ENCODE measurements around the gene TMEM217.

Gene TMEM217

GRCh38 chr6:37170273-37171200, 87.4 kb downstream of the TMEM217 start (continued):
- TF ChIP-seq ZNF677 (tag by site-specific recombination; IDR thresholded peaks at IDR 0.05) (0 out of 2 replicates have a peak, but pooled peaks have one; percentile 29), ZNF398 (tag by site-specific recombination; IDR thresholded peaks at IDR 0.05) (no peak), HIC1 (tag by site-specific recombination; IDR thresholded peaks at IDR 0.05) (no peak), ZNF670 (tag by site-specific recombination; IDR thresholded peaks at IDR 0.05; ENCODE audit: low read depth) (no peak), INSM2 (tag by site-specific recombination; IDR thresholded peaks at IDR 0.05) (no peak), SETDB1 (IDR thresholded peaks at IDR 0.05; ENCODE audit: insufficient read length, low read length) (no peak), ZBTB8A (tag by site-specific recombination; IDR thresholded peaks at IDR 0.05) (peak; percentile 99), ZNF830 (tag by site-specific recombination; IDR thresholded peaks at IDR 0.05; ENCODE audit: low read depth) (no peak), SCRT2 (tag by site-specific recombination; IDR thresholded peaks at IDR 0.05) (no peak), ZNF600 (tag by site-specific recombination; IDR thresholded peaks at IDR 0.05) (peak; percentile 38), ZNF248 (tag by site-specific recombination; IDR thresholded peaks at IDR 0.05) (no peak), PRDM10 (tag by site-specific recombination; IDR thresholded peaks at IDR 0.05) (no peak), PBX3 (CRISPR knock-in tag; IDR thresholded peaks at IDR 0.05) (0 out of 2 replicates have a peak, but pooled peaks have one; percentile 63), ZNF174 (tag by site-specific recombination; IDR thresholded peaks at IDR 0.05) (no peak), ZNF391 (tag by site-specific recombination; IDR thresholded peaks at IDR 0.05; ENCODE audit: borderline replicate concordance, low read depth) (no peak), YY1 (tag by site-specific recombination; IDR thresholded peaks at IDR 0.05) (no peak), OSR2 (tag by site-specific recombination; IDR thresholded peaks at IDR 0.05) (peak; percentile 37; the same call in 1 of the 2 replicates), GLI4 (tag by site-specific recombination; IDR thresholded peaks at IDR 0.05) (no peak), ZNF791 (tag by site-specific recombination; IDR thresholded peaks at IDR 0.05) (no peak), SP7 (tag by site-specific recombination; IDR thresholded peaks at IDR 0.05) (no peak), BCL6B (tag by site-specific recombination; IDR thresholded peaks at IDR 0.05) (no peak), BCL11B (tag by site-specific recombination; IDR thresholded peaks at IDR 0.05; ENCODE audit: low read depth) (no peak; the same call in 1 of the 2 replicates), ZNF37A (tag by site-specific recombination; IDR thresholded peaks at IDR 0.05) (no peak), ZNF169 (tag by site-specific recombination; IDR thresholded peaks at IDR 0.05) (no peak), ZBTB7A (tag by site-specific recombination; IDR thresholded peaks at IDR 0.05; ENCODE audit: low read depth) (0 out of 2 replicates have a peak, but pooled peaks have one; percentile 24), ZIC2 (tag by site-specific recombination; IDR thresholded peaks at IDR 0.05) (peak; percentile 66), ZNF76 (tag by site-specific recombination; IDR thresholded peaks at IDR 0.05; ENCODE audit: borderline replicate concordance, low read depth) (peak; percentile 18; the same call in 1 of the 2 replicates)
